NCI-H446 treated with DMSO at 0.1 percent for 48 hours (cell line): ENCODE data around the gene DENND1A.
"Not testable (repeated sequence)": the region's sequence is repeated elsewhere in the genome, so short reads cannot be mapped to it uniquely, and the experiment has no call there.

Source experiments
- DNase-seq: peaks from one replicate; lab custom pipeline; 2025; lab: John Stamatoyannopoulos, UW

DENND1A gene

GRCh38 chr9:123654994-123655637 is 274.8 kb downstream of the DENND1A start:
- no peak for DNase-seq

GRCh38 chr9:123654218-123654993 is 275.5 kb downstream of the DENND1A start:
- no peak for DNase-seq

GRCh38 chr9:123652416-123652815 is 277.5 kb downstream of the DENND1A start:
- no peak for DNase-seq

- DNase-seq: no peak
These were observed 278.1 kb downstream of the DENND1A start for GRCh38 chr9:123651871-123652270.

- DNase-seq: no peak
These were observed 278.7 kb downstream of the DENND1A start for GRCh38 chr9:123651273-123651672.

GRCh38 chr9:123649909-123650308 is 280.0 kb downstream of the DENND1A start:
- DNase-seq: no peak

- DNase-seq: no peak
These were observed 282.8 kb downstream of the DENND1A start for GRCh38 chr9:123647145-123647544.

- DNase-seq: no peak
These were observed 284.2 kb downstream of the DENND1A start for GRCh38 chr9:123645762-123646161.

- no peak for DNase-seq
These were observed 284.8 kb downstream of the DENND1A start for GRCh38 chr9:123645126-123645525.

- no peak for DNase-seq
These were observed 286.4 kb downstream of the DENND1A start for GRCh38 chr9:123643518-123643917.

- DNase-seq: peak; percentile 67
These were observed 287.3 kb downstream of the DENND1A start for GRCh38 chr9:123642291-123643278.

GRCh38 chr9:123640792-123641222 is 289.1 kb downstream of the DENND1A start:
- DNase-seq: no peak

- no peak for DNase-seq
These were observed 290.2 kb downstream of the DENND1A start for GRCh38 chr9:123639743-123640142.

- DNase-seq: no peak
These were observed 291.8 kb downstream of the DENND1A start for GRCh38 chr9:123637945-123638634.

- DNase-seq: no peak
These were observed 292.4 kb downstream of the DENND1A start for GRCh38 chr9:123637606-123637944.

GRCh38 chr9:123636805-123637204 is 293.1 kb downstream of the DENND1A start:
- not testable (repeated sequence) for DNase-seq

GRCh38 chr9:123631862-123632261 is 298.1 kb downstream of the DENND1A start:
- no peak for DNase-seq

GRCh38 chr9:123630233-123630632 is 299.7 kb downstream of the DENND1A start:
- no peak for DNase-seq

GRCh38 chr9:123629531-123629930 is 300.4 kb downstream of the DENND1A start:
- DNase-seq: no peak

GRCh38 chr9:123622711-123623241 is 307.1 kb downstream of the DENND1A start:
- DNase-seq: no peak

- no peak for DNase-seq
These were observed 309.7 kb downstream of the DENND1A start for GRCh38 chr9:123620239-123620638.
